K562 (cell line): Measurements from ENCODE around the gene MON2. TPM values are rescaled to one million over a fixed set of nuclear protein-coding genes. Genes with fewer than 3 reads are reported as not detected.
A peak's percentile ranks its signal among the peaks of the same experiment; 100 is the strongest.

Source experiments
- ATAC-seq: fragments of 200-7000 bp; cut with Tn5 transposase; 3 replicates; pipeline ENCODE4 v1.9.1; 2020; ENCODE audit warnings: moderate library complexity
- BruUV-seq: library from RNA; stranded (reverse); fragments of 400-500 nt; replicated peaks from 2 replicates; lab custom pipeline; 2021; lab: Mats Ljungman, UMichigan
- CTCF ChIA-PET: fragments of 300-600 bp; formaldehyde crosslinking; extraction: SDS; loops from one replicate; lab custom pipeline; 2021; ENCODE audit warnings: low intra/inter-chr PET ratio; lab: Yijun Ruan, JAX
- POLR2A ChIA-PET: fragments of 300-600, 350-650 bp; sonication (Branson Sonifier 250); formaldehyde crosslinking; extraction: SDS; loops from one replicate; lab custom pipeline; 2021; ENCODE audit warnings: antibody characterized with exemption, inconsistent platforms; lab: Yijun Ruan, JAX
- DNase-seq, 4 experiments: peaks; one replicate each; pipeline versions ENCODE4 v3.0.0 to v3.0.0-alpha.2; 2011 to 2018; ENCODE audit warnings: low spot score in 3 of 4, mixed read lengths in 3 of 4; ENCODE audit errors: extremely low read depth in 1 of 4
- FAIRE-seq: peaks from 2 replicates; lab custom pipeline; 2011; peaks lifted over from hg19 to GRCh38; lab: Jason Lieb, UNC
- H2AFZ ChIP-seq: 2 replicates; pipeline ENCODE4 v1.6.0; 2011; ENCODE audit warnings: low read depth, low read length, control low read depth, inconsistent platforms
- H3K27ac ChIP-seq: fragments of 200-600 bp; 3 replicates; pipeline ENCODE4 v1.8.0; 2011; ENCODE audit warnings: low read depth, mild to moderate bottlenecking, control low read depth, inconsistent platforms, low read length, moderate library complexity, mixed read lengths; ENCODE audit errors: extremely low read depth
- H3K27me3 ChIP-seq, 2 experiments: fragments of 300-600 bp in 1 of 2; 2 replicates in 1 of 2; 3 replicates in 1 of 2; pipeline versions ENCODE4 v1.6.0 to v1.8.0; 2011; ENCODE audit warnings: inconsistent platforms in 2 of 2, low read length in 2 of 2, mild to moderate bottlenecking in 1 of 2, mixed read lengths in 1 of 2, moderate library complexity in 1 of 2; ENCODE audit not compliant: control insufficient read depth in 2 of 2, insufficient read depth in 2 of 2
- H3K36me3 ChIP-seq: fragments of 300-600 bp; 3 replicates; pipeline ENCODE4 v1.8.0; 2011; ENCODE audit warnings: mild to moderate bottlenecking, low read length, inconsistent platforms; ENCODE audit not compliant: control insufficient read depth, insufficient read depth
- H3K4me1 ChIP-seq, 2 experiments: fragments of 200-600 bp in 1 of 2; replicated peaks in 1 of 2; 2 replicates in 1 of 2; 3 replicates in 1 of 2; pipeline versions ENCODE4 v1.5.1 to v1.8.0; 2011; ENCODE audit warnings: inconsistent platforms in 2 of 2, low read length in 2 of 2, mild to moderate bottlenecking in 1 of 2, mixed read lengths in 1 of 2, moderate library complexity in 1 of 2; ENCODE audit not compliant: control insufficient read depth in 2 of 2, insufficient read depth in 2 of 2
- H3K4me2 ChIP-seq: 2 replicates; pipeline ENCODE4 v1.6.1; 2011; ENCODE audit warnings: low read length, control low read depth, inconsistent platforms, mixed read lengths; ENCODE audit not compliant: insufficient read depth
- H3K4me3 ChIP-seq: fragments of 200-600 bp; sonication (generic), shearing (Covaris generic); 2 replicates; pipeline ENCODE4 v1.5.1; 2016; ENCODE audit warnings: control low read depth, inconsistent platforms
- H3K79me2 ChIP-seq: fragments of 200-600 bp; 3 replicates; pipeline ENCODE4 v1.8.0; 2011; ENCODE audit warnings: low read length, inconsistent platforms; ENCODE audit not compliant: control insufficient read depth, insufficient read depth
- H3K9ac ChIP-seq, 2 experiments: 2 replicates each; pipeline versions ENCODE4 v1.6.0 to v1.6.1; 2011; ENCODE audit warnings: low read depth in 2 of 2, low read length in 2 of 2, control low read depth in 1 of 2, inconsistent platforms in 1 of 2, mild to moderate bottlenecking in 1 of 2, mixed read lengths in 1 of 2; ENCODE audit not compliant: insufficient read depth in 1 of 2
- H3K9me1 ChIP-seq: one replicate; pipeline ENCODE4 v1.6.0; 2011; ENCODE audit warnings: inconsistent platforms, mild to moderate bottlenecking, low read length, moderate library complexity; ENCODE audit not compliant: control insufficient read depth, insufficient read depth
- H3K9me3 ChIP-seq: replicated peaks from 2 replicates; pipeline ENCODE4 v1.5.1; 2011; ENCODE audit warnings: low read depth, low read length, inconsistent platforms; ENCODE audit not compliant: control insufficient read depth, insufficient read depth
- H4K20me1 ChIP-seq: replicated peaks from 2 replicates; pipeline ENCODE4 v1.6.1; 2011; ENCODE audit warnings: low read length, inconsistent platforms, mixed read lengths; ENCODE audit not compliant: control insufficient read depth, insufficient read depth
- CBX1 ChIP-seq: sonication (generic); IDR thresholded peaks from 2 replicates; pipeline ENCODE4 v1.6.1; 2016; ENCODE audit warnings: antibody characterized with exemption, low read depth, mild to moderate bottlenecking
- CC2D1A ChIP-seq: fragments of 450-650 bp; IDR thresholded peaks from 2 replicates; pipeline ENCODE4 v1.6.1; 2017; ENCODE audit warnings: mild to moderate bottlenecking
- CREM ChIP-seq: IDR thresholded peaks from 2 replicates; pipeline ENCODE4 v1.6.1; 2014; ENCODE audit warnings: antibody characterized with exemption, low read depth
- E2F3 ChIP-seq: fragments of 250-450 bp; sonication (Bioruptor Pico); IDR thresholded peaks from 2 replicates; pipeline ENCODE4 v1.4.0; 2020; ENCODE audit warnings: mild to moderate bottlenecking
- EWSR1 ChIP-seq: fragments of 450-650 bp; IDR thresholded peaks from 2 replicates; pipeline ENCODE4 v1.6.1; 2018; ENCODE audit warnings: borderline replicate concordance, mild to moderate bottlenecking, low read depth, moderate library complexity; ENCODE audit not compliant: partially characterized antibody
- FOXJ2 ChIP-seq: fragments of 200-800 bp; sonication (Bioruptor generic); IDR thresholded peaks from 2 replicates; pipeline ENCODE4 v1.6.1; 2016; ENCODE audit warnings: missing genetic modification characterization, missing compliant biosample characterization
- HDGF ChIP-seq: fragments of 450-650 bp; IDR thresholded peaks from 2 replicates; pipeline ENCODE4 v1.6.1; 2016
- MITF ChIP-seq: IDR thresholded peaks from 2 replicates; pipeline ENCODE4 v1.6.1; 2014; ENCODE audit warnings: antibody characterized with exemption
- NFIC ChIP-seq: fragments of 450-650 bp; IDR thresholded peaks from 2 replicates; pipeline ENCODE4 v1.6.1; 2017; ENCODE audit warnings: mild to moderate bottlenecking, inconsistent platforms
- RBM17 ChIP-seq: fragments of 200-400 bp; formaldehyde crosslinking; IDR thresholded peaks from 2 replicates; pipeline ENCODE4 v1.6.1; 2017; ENCODE audit warnings: low read depth, mild to moderate bottlenecking, low read length, borderline replicate concordance
- RFX1 ChIP-seq: fragments of 450-650 bp; IDR thresholded peaks from 2 replicates; pipeline ENCODE4 v1.6.1; 2016; ENCODE audit warnings: mild to moderate bottlenecking, moderate library complexity
- SIRT6 ChIP-seq: IDR thresholded peaks from one replicate; pipeline ENCODE4 v1.6.1; 2012; ENCODE audit warnings: low read depth, mild to moderate bottlenecking, control low read depth, inconsistent platforms, low read length, moderate library complexity
- SNRNP70 ChIP-seq: fragments of 200-400 bp; formaldehyde crosslinking; optimal IDR thresholded peaks from 2 replicates; pipeline ENCODE3; 2017; ENCODE audit warnings: low read depth, low read length
- ZNF41 ChIP-seq: fragments of 250-450 bp; sonication (Bioruptor Pico); conservative IDR thresholded peaks from 2 replicates; pipeline ENCODE4 v1.4.0; 2020; ENCODE audit warnings: mild to moderate bottlenecking
- ZNF436 ChIP-seq: fragments of 250-450, 450-650 bp; sonication (Bioruptor Pico); formaldehyde crosslinking; IDR thresholded peaks from 2 replicates; pipeline ENCODE4 v1.7.0; 2020; ENCODE audit warnings: mild to moderate bottlenecking
- ZNF76 ChIP-seq: fragments of 250-450 bp; sonication (Bioruptor Pico); IDR thresholded peaks from 2 replicates; pipeline ENCODE4 v1.4.0; 2020; ENCODE audit warnings: mild to moderate bottlenecking, moderate library complexity, borderline replicate concordance
- WGBS: fragments of 100-300 bp; shearing (Covaris generic); methylation state at CpG from one replicate; pipeline ENCODE4 v1.1.6; 2016; ENCODE audit warnings: low coverage, mixed read lengths; ENCODE audit not compliant: insufficient coverage; ENCODE audit errors: missing lambda C conversion rate; 5-methylcytosine and 5-hydroxymethylcytosine counted together
- in situ Hi-C: fragments of 300-500 bp; cut with MboI; formaldehyde crosslinking; loops from 4 replicates; pipeline ENCODE4 v1.15.0; 2018; ENCODE audit warnings: inconsistent platforms, mixed read lengths
- intact Hi-C: fragments of 100-400 bp; cut with micrococcal nuclease; formaldehyde crosslinking; loops from 2 replicates; pipeline ENCODE4 v1.14.2; 2022
- polyA plus RNA-seq, 8 experiments: library from polyadenylated mRNA; depleted of rRNA in 4 of 8; stranded (reverse) in 5 of 8; unstranded in 3 of 8; fragments of >200 nt; fragmentation: Nextera tagmentation in 2 of 8; fragmentation: Illumina TruSeq in 1 of 8; extraction: Ambion mirVana in 2 of 8; extraction: Trizol in 1 of 8; gene quantifications; 2 replicates each; pipeline versions ENCODE4 v1.2.1 to v1.2.3, GENCODE V29; 2011 to 2014; ENCODE audit warnings: inconsistent platforms in 1 of 8, missing spikeins in 1 of 8
- total RNA-seq, 7 experiments: library from RNA; depleted of rRNA in 6 of 7; stranded (reverse); fragments of >200 nt in 6 of 7; fragmentation: Illumina TruSeq in 2 of 7; extraction: Trizol in 2 of 7; gene quantifications; 2 replicates each; pipeline versions ENCODE4 v1.2.1 to v1.2.3, GENCODE V29; 2011 to 2021; ENCODE audit warnings: low replicate concordance in 1 of 7
- TF ChIP-seq, protein P1 (sequence below), 2 experiments: fragments of 450-650 bp; IDR thresholded peaks; 2 replicates each; pipeline ENCODE4 v1.6.1; 2018; ENCODE audit warnings: mild to moderate bottlenecking in 2 of 2, low read depth in 1 of 2; ENCODE audit not compliant: partially characterized antibody in 2 of 2

The MON2 gene
- total and polyA plus RNA-seq, 9 of the 15 experiments (the other 6 are each of a cell fraction or from before 2014, with no cell fraction given), result 3.6 to 31.6 (median 16.8) TPM

DNA sequence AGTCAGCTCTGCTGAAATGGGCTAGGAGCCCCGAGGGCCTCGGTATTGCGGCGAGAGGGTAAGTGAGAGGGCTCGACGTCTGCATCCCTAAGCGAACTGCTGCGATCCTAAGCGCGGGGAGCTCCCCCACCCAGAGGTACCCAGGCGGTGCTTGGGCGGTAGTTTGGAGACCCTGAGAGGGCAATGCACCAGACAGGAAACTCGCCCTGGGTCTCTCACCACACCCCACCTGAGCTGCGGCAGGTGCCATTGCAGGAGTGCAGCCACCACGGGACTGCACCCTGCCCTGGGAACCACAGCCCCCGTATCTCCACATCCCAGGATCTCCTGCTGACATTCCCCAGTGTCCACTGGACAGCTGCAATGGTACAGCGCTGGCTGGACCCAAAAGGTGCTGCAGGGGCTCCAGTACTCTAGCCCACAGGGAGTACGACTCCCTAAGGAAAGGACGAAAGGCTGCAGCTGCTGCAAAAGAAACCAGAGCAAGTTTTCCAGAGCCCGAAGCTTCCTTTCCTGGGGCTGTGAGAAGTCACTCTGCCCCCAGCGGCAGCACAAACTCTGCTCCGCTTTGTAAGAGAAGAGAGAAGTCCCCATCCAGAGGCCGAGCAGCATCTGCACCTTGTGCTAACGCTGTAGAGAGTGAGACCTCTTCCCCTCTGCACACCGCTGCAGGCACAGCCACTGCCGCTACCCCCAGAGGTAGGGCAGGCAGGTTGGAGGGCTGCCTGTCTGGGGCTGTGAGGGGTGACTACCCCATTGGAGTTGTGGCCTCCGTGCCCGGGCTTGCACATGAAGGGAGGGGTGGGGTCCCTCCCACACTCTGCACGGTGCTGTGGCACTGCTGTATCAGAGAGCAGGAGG, 31.1 kb upstream of the MON2 start:
- Histone ChIP-seq H3K9me3 (no peaks in the 10 kb centered on the region; the same call in 1 of the 2 replicates), H2AFZ (peak overlapping the region; percentile 91), H3K27ac (no peak overlapping the region), H3K36me3 (no peaks in the 10 kb centered on the region), H3K9me1 (no peaks in the 10 kb centered on the region), H3K27me3 (peaks cover 0 to 16% of the 10 kb centered on the region in 2 experiments; a peak in 2 of 5 replicates), H3K4me1 (peaks cover 0 to 16% of the 10 kb centered on the region in 2 experiments; a peak in 3 of 5 replicates), H3K79me2 (no peaks in the 10 kb centered on the region), H3K9ac (peak overlapping the region in 1 of 2 experiments; percentile 82; a peak in 2 of 4 replicates), H3K4me2 (peak overlapping the region; percentile 74), H4K20me1 (no peaks in the 10 kb centered on the region), H3K4me3 (peak overlapping the region; percentile 25)
- in situ Hi-C loops, result loop anchor here (5.0 to 25.0 kb wide), 2 partner anchors 357 to 627 kb away; no protein-coding TSS in a partner anchor
- WGBS, result 17% methylated on average over 27 of the region's 29 CpGs
- ATAC-seq (peak; percentile 94), DNase-seq (peak in 2 of 4 experiments; percentile 35 to 59), FAIRE-seq (peak; percentile 70)
- POLR2A ChIA-PET, result interaction anchor here (0.6 to 1.7 kb wide), 9 partner anchors 10 to 344 kb away, joined by 3 to 6 read pairs (median 3); partner anchors contain the start of gene MON2
- intact Hi-C loops, result loop anchor here (5.0 kb wide), 3 partner anchors 147 to 632 kb away; a partner anchor contains a TSS
- no TSS peak for BruUV-seq
- CTCF ChIA-PET, result no interaction called here
- TF ChIP-seq RFX1 (no peak), MITF (no peak), FOXJ2 (tag) (no peak), CREM (no peak), CC2D1A (no peak), ZNF436 (no peak), EWSR1 (no peak), NFIC (no peak), RBM17 (no peak), CBX1 (peak; percentile 64; the same call in 1 of the 2 replicates), HDGF (no peak), SNRNP70 (no peak), ZNF41 (CRISPR knock-in tag) (no peak), E2F3 (CRISPR knock-in tag) (no peak), ZNF76 (CRISPR knock-in tag) (no peak), SIRT6 (no peak)
- TF ChIP-seq, protein P1, sequence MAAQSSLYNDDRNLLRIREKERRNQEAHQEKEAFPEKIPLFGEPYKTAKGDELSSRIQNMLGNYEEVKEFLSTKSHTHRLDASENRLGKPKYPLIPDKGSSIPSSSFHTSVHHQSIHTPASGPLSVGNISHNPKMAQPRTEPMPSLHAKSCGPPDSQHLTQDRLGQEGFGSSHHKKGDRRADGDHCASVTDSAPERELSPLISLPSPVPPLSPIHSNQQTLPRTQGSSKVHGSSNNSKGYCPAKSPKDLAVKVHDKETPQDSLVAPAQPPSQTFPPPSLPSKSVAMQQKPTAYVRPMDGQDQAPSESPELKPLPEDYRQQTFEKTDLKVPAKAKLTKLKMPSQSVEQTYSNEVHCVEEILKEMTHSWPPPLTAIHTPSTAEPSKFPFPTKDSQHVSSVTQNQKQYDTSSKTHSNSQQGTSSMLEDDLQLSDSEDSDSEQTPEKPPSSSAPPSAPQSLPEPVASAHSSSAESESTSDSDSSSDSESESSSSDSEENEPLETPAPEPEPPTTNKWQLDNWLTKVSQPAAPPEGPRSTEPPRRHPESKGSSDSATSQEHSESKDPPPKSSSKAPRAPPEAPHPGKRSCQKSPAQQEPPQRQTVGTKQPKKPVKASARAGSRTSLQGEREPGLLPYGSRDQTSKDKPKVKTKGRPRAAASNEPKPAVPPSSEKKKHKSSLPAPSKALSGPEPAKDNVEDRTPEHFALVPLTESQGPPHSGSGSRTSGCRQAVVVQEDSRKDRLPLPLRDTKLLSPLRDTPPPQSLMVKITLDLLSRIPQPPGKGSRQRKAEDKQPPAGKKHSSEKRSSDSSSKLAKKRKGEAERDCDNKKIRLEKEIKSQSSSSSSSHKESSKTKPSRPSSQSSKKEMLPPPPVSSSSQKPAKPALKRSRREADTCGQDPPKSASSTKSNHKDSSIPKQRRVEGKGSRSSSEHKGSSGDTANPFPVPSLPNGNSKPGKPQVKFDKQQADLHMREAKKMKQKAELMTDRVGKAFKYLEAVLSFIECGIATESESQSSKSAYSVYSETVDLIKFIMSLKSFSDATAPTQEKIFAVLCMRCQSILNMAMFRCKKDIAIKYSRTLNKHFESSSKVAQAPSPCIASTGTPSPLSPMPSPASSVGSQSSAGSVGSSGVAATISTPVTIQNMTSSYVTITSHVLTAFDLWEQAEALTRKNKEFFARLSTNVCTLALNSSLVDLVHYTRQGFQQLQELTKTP (IDR thresholded peaks at IDR 0.05; ENCODE audit: low read depth in 1 of 2, partially characterized antibody in 2 of 2), result no peak
